H1 (cell line): ENCODE measurements around the gene ENTREP3. TPM values are rescaled to one million over a fixed set of nuclear protein-coding genes. Genes with fewer than 3 reads are reported as not detected.

Source experiments
- ASH2L ChIP-seq: fragments of 200-600, 300-600 bp; sonication (generic); IDR thresholded peaks from one replicate; pipeline ENCODE4 v1.7.1; 2017; ENCODE audit warnings: low read length
- FOSL1 ChIP-seq: IDR thresholded peaks from 2 replicates; pipeline ENCODE4 v1.6.1; 2011; ENCODE audit warnings: mild to moderate bottlenecking, low read depth, low read length, moderate library complexity; ENCODE audit not compliant: insufficient read depth
- GTF2F1 ChIP-seq: IDR thresholded peaks from 2 replicates; pipeline ENCODE4 v1.6.1; 2012; ENCODE audit warnings: low read depth, low read length, improper control_type of control experiment, borderline replicate concordance
- MAX ChIP-seq: IDR thresholded peaks from 2 replicates; pipeline ENCODE4 v1.6.1; 2012; ENCODE audit warnings: inconsistent platforms
- POLR2AphosphoS5 ChIP-seq: IDR thresholded peaks from 2 replicates; pipeline ENCODE4 v1.6.1; 2011; ENCODE audit warnings: low read depth, low read length
- polyA plus RNA-seq, 7 experiments: library from polyadenylated mRNA; depleted of rRNA in 3 of 7; stranded (reverse) in 5 of 7; unstranded in 2 of 7; fragments of >200 nt in 5 of 7; fragments of 200-250 nt in 2 of 7; gene quantifications; 1 replicate in 5 of 7; 2 replicates in 1 of 7; 4 replicates in 1 of 7; pipeline versions ENCODE4 v1.2.1 to v1.2.3, GENCODE V29; 2011 to 2013; ENCODE audit warnings: missing spikeins in 2 of 7, mixed read lengths in 2 of 7
- total RNA-seq: library from RNA; stranded (reverse); fragmentation: NEBNext Ultra II Directional; extraction: Animal tissue kit (Norgen Biotek cat#: 25700); gene quantifications from 2 replicates; pipeline ENCODE4 v1.2.1, GENCODE V29; 2021
- TF ChIP-seq, protein P1 (sequence below), 3 experiments: IDR thresholded peaks; 1 replicate in 2 of 3; 2 replicates in 1 of 3; pipeline versions ENCODE4 v1.5.1 to v1.6.1; 2011; ENCODE audit warnings: low read length in 3 of 3, mild to moderate bottlenecking in 3 of 3, inconsistent platforms in 2 of 3, low read depth in 1 of 3, moderate library complexity in 1 of 3; ENCODE audit not compliant: insufficient read depth in 1 of 3; ENCODE audit errors: control extremely low read depth in 1 of 3
- TF ChIP-seq, protein P2 (sequence below): fragments of 300-600 bp; sonication (generic); IDR thresholded peaks from 2 replicates; pipeline ENCODE4 v1.7.1; 2012; ENCODE audit warnings: low read length, moderate library complexity, mild to moderate bottlenecking, inconsistent platforms; ENCODE audit not compliant: insufficient replicate concordance

The ENTREP3 gene
- total and polyA plus RNA-seq, 2 of the 8 experiments (the other 6 are each of a cell fraction or from before 2014, with no cell fraction given): 22.8 to 52.2 TPM

DNA sequence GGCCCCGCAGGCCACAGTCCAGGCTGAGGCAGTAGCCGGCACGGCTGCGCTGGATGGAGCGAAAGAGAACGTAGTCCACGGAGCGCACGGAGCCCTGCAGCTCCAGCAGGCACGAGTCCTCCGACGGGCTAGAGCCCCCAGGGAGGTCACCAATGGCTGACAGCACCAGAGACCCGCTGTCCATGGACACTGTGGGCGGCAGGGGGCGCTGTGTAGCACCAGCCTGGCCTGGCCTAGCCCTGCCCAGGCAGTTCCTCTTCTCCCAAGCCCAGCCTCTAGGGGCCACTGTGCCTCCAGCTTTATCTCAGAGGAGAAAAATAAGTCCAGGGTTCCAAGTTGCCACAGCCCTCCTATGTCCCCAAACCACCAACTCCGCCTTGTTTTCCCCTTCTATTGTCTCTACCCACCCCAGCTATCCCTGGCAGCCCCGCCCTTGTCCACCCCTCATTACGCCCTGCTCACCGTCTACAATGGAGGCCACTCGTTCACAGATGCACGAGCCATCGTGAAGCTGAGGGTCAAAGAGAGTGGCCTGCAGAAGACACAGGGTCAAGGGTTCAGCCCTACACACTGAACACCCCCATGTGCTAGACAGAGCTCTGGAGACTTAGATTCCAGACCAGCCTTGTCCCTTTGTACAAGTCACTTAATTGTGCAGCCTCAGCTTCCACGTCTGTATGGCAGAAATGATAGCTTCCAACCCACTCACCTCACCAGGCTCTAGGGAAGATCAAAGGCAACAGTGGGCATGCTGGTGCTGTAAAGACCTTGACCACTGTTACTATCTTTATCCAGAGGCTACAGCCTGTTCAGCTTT lies 4.4 kb downstream of the ENTREP3 start (continued):
- TF ChIP-seq GTF2F1: no peak
- TF ChIP-seq POLR2AphosphoS5: no peak
- no peak for TF ChIP-seq FOSL1
- TF ChIP-seq, protein P1, sequence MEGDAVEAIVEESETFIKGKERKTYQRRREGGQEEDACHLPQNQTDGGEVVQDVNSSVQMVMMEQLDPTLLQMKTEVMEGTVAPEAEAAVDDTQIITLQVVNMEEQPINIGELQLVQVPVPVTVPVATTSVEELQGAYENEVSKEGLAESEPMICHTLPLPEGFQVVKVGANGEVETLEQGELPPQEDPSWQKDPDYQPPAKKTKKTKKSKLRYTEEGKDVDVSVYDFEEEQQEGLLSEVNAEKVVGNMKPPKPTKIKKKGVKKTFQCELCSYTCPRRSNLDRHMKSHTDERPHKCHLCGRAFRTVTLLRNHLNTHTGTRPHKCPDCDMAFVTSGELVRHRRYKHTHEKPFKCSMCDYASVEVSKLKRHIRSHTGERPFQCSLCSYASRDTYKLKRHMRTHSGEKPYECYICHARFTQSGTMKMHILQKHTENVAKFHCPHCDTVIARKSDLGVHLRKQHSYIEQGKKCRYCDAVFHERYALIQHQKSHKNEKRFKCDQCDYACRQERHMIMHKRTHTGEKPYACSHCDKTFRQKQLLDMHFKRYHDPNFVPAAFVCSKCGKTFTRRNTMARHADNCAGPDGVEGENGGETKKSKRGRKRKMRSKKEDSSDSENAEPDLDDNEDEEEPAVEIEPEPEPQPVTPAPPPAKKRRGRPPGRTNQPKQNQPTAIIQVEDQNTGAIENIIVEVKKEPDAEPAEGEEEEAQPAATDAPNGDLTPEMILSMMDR (IDR thresholded peaks at IDR 0.05; ENCODE audit: control extremely low read depth in 1 of 3, insufficient read depth in 1 of 3, low read depth in 1 of 3, low read length in 3 of 3): peak; percentile 100
- TF ChIP-seq, protein P2, sequence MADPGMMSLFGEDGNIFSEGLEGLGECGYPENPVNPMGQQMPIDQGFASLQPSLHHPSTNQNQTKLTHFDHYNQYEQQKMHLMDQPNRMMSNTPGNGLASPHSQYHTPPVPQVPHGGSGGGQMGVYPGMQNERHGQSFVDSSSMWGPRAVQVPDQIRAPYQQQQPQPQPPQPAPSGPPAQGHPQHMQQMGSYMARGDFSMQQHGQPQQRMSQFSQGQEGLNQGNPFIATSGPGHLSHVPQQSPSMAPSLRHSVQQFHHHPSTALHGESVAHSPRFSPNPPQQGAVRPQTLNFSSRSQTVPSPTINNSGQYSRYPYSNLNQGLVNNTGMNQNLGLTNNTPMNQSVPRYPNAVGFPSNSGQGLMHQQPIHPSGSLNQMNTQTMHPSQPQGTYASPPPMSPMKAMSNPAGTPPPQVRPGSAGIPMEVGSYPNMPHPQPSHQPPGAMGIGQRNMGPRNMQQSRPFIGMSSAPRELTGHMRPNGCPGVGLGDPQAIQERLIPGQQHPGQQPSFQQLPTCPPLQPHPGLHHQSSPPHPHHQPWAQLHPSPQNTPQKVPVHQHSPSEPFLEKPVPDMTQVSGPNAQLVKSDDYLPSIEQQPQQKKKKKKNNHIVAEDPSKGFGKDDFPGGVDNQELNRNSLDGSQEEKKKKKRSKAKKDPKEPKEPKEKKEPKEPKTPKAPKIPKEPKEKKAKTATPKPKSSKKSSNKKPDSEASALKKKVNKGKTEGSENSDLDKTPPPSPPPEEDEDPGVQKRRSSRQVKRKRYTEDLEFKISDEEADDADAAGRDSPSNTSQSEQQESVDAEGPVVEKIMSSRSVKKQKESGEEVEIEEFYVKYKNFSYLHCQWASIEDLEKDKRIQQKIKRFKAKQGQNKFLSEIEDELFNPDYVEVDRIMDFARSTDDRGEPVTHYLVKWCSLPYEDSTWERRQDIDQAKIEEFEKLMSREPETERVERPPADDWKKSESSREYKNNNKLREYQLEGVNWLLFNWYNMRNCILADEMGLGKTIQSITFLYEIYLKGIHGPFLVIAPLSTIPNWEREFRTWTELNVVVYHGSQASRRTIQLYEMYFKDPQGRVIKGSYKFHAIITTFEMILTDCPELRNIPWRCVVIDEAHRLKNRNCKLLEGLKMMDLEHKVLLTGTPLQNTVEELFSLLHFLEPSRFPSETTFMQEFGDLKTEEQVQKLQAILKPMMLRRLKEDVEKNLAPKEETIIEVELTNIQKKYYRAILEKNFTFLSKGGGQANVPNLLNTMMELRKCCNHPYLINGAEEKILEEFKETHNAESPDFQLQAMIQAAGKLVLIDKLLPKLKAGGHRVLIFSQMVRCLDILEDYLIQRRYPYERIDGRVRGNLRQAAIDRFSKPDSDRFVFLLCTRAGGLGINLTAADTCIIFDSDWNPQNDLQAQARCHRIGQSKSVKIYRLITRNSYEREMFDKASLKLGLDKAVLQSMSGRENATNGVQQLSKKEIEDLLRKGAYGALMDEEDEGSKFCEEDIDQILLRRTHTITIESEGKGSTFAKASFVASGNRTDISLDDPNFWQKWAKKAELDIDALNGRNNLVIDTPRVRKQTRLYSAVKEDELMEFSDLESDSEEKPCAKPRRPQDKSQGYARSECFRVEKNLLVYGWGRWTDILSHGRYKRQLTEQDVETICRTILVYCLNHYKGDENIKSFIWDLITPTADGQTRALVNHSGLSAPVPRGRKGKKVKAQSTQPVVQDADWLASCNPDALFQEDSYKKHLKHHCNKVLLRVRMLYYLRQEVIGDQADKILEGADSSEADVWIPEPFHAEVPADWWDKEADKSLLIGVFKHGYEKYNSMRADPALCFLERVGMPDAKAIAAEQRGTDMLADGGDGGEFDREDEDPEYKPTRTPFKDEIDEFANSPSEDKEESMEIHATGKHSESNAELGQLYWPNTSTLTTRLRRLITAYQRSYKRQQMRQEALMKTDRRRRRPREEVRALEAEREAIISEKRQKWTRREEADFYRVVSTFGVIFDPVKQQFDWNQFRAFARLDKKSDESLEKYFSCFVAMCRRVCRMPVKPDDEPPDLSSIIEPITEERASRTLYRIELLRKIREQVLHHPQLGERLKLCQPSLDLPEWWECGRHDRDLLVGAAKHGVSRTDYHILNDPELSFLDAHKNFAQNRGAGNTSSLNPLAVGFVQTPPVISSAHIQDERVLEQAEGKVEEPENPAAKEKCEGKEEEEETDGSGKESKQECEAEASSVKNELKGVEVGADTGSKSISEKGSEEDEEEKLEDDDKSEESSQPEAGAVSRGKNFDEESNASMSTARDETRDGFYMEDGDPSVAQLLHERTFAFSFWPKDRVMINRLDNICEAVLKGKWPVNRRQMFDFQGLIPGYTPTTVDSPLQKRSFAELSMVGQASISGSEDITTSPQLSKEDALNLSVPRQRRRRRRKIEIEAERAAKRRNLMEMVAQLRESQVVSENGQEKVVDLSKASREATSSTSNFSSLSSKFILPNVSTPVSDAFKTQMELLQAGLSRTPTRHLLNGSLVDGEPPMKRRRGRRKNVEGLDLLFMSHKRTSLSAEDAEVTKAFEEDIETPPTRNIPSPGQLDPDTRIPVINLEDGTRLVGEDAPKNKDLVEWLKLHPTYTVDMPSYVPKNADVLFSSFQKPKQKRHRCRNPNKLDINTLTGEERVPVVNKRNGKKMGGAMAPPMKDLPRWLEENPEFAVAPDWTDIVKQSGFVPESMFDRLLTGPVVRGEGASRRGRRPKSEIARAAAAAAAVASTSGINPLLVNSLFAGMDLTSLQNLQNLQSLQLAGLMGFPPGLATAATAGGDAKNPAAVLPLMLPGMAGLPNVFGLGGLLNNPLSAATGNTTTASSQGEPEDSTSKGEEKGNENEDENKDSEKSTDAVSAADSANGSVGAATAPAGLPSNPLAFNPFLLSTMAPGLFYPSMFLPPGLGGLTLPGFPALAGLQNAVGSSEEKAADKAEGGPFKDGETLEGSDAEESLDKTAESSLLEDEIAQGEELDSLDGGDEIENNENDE: no peak
- peak; percentile 76 for TF ChIP-seq MAX
- peak; percentile 59 for TF ChIP-seq ASH2L
